ENCODE measurements around the gene PRKN.

Gene PRKN

GRCh38 chr6:162271922-162272321 is 455.6 kb downstream of the PRKN start:
- no peak for DNase-seq

GRCh38 chr6:162270966-162271365 is 456.6 kb downstream of the PRKN start:
- DNase-seq: no peak

- DNase-seq: no peak
Measured at GRCh38 chr6:162267641-162268040, 459.9 kb downstream of the PRKN start.

GRCh38 chr6:162267126-162267525 is 460.4 kb downstream of the PRKN start:
- no peak for DNase-seq

GRCh38 chr6:162264581-162264980 is 463.0 kb downstream of the PRKN start:
- DNase-seq: no peak

GRCh38 chr6:162262466-162263196 is 464.9 kb downstream of the PRKN start:
- DNase-seq: no peak

GRCh38 chr6:162261598-162261997 is 466.0 kb downstream of the PRKN start:
- DNase-seq: no peak

- no peak for DNase-seq
Measured at GRCh38 chr6:162260027-162260426, 467.5 kb downstream of the PRKN start.

- DNase-seq: no peak
Measured at GRCh38 chr6:162258647-162259046, 468.9 kb downstream of the PRKN start.

- no peak for DNase-seq
Measured at GRCh38 chr6:162256361-162256760, 471.2 kb downstream of the PRKN start.

GRCh38 chr6:162251257-162251656 is 476.3 kb downstream of the PRKN start:
- DNase-seq: no peak

GRCh38 chr6:162249907-162250642 is 477.5 kb downstream of the PRKN start:
- no peak for DNase-seq

GRCh38 chr6:162245830-162246420 is 481.6 kb downstream of the PRKN start:
- DNase-seq: no peak

GRCh38 chr6:162244031-162244430 is 483.5 kb downstream of the PRKN start:
- no peak for DNase-seq

- no peak for DNase-seq
Measured at GRCh38 chr6:162242915-162243314, 484.7 kb downstream of the PRKN start.

- DNase-seq: no peak
Measured at GRCh38 chr6:162239330-162239729, 488.2 kb downstream of the PRKN start.

- DNase-seq: no peak
Measured at GRCh38 chr6:162238675-162239074, 488.9 kb downstream of the PRKN start.

GRCh38 chr6:162237331-162237730 is 490.2 kb downstream of the PRKN start:
- no peak for DNase-seq

- DNase-seq: no peak
Measured at GRCh38 chr6:162234631-162235030, 492.9 kb downstream of the PRKN start.

GRCh38 chr6:162230147-162230752 is 497.3 kb downstream of the PRKN start:
- DNase-seq: no peak

GRCh38 chr6:162229093-162229492 is 498.5 kb downstream of the PRKN start:
- no peak for DNase-seq

- no peak for DNase-seq
Measured at GRCh38 chr6:162226803-162227202, 500.8 kb downstream of the PRKN start.

GRCh38 chr6:162222521-162222920 is 505.0 kb downstream of the PRKN start:
- DNase-seq: no peak

GRCh38 chr6:162220876-162221275 is 506.7 kb downstream of the PRKN start:
- DNase-seq: no peak

All from GOT3 (cell line).